ENCODE data around the gene GHRHR. TPM values are rescaled to one million over a fixed set of nuclear protein-coding genes. Genes with fewer than 3 reads are reported as not detected.

Gene GHRHR
- total RNA-seq, 1 experiment from 2014 or later, result not detected

DNA sequence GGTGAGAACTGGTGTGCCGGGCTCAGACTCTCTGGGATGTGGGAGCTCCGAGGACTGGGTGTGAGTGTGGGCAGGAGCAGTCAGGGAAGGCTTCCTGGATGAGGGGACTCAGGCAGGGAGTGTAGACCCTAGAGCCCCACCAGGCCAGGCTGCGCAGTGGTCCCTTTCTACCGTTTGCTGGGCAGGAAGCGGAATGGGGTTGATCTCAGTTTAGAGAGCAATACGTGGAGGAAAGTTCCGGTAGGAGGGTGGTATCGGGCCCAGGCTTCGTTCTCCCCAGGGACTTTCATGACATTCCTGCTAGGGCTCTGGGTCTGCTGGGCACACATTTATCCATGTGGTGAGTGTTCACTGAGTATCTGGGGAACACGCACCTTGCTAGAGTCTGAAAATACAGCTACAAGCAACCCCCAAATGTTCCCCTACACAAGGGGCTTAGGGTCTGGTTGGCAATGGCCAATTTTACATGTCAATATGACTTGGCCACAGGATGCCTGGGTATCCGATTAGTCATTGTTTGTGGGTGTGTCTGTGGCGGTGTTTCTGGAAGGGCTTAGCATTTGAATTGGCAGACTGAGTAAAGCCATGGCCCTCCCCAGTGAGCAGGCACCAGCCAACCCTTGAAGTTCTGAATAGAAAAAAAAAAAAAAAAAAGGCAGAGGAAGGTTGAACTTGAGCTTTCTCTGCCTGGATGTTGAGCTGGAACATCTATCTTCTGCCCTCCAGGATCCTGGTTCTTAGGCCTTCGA lies 20.8 kb downstream of the GHRHR start:
- peak; percentile 64 for DNase-seq (ENCODE audit: low read depth)

DNA sequence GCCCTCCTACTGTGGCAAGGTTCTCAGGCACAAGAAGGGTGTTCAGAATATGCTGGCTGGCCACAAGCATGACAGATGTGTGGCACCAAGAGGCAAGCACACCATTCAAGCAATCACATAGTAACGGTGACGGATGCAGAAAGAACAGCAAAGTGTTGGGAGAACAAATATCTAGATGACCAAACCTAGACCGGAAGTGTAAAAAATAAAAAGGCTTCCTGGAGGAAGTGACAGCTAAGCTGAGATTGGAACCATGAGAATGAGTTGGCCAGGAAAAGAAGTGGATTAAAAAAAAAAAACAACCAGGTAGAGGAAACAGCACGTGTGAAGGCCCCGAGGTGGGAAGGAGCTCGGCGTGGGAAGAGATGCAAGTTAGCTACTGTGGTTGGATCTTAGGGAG lies 22.0 kb downstream of the GHRHR start:
- DNase-seq (ENCODE audit: low read depth), result no peak

DNA sequence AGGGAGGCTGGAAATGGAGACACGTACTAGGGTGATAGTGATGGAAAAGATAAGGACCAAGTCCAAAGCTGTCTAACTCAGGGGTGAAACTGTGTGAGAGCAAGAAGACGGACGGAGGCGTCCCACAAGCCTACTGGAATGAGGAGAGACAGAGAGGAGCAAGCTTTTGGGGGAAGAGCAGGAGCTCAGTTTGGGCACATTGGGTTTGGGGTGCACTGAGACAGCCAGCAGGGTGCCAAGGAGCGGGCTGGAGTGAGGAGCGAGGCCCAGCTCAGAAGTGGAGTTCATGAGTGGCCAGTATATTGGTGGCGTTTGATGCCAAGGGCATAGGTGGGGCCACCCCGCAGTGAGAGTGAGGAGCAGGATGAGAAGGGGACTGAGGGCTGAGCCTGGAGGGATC lies 22.6 kb downstream of the GHRHR start:
- DNase-seq (ENCODE audit: low read depth), result no peak

DNA sequence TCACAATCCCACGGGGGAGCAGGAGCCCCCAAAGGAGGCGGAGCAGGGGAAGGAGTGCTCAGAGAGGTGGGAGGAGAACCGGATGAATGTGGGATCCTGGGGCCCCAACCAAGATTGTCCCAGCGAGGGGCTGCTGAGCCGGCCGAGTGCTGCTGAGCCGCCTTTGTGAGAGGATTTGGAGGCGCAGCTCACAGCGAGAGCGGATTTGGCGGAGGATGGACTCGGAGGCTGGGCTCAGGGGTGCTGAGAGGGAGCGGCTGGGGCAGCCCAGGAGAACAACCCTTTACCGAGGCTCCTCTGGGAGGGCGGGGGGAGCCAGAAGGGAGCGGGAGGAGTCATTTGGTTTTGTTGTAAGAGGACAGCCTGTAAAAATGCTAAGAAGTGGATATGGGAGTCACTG lies 23.0 kb downstream of the GHRHR start:
- no peak for DNase-seq (ENCODE audit: low read depth)

DNA sequence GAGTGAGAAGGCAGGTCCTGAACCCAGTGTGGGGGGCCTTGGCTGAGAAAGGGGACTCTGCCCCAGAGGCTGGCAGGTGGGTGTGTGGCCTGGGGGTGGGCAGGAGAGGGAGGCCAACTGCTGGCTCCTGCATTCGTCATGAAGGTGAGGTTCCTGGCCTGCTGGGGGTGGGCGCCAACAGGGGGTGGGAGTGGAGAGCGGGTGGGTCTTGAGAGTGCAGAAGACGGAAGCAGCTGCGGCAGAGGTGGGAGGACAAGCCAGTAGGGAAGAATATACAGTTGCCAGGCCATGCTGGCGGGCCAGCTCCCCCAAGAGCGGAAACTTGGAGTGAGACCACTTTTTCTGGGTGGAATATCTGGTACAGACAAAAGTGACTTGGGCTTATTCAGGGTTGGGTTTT lies 23.4 kb downstream of the GHRHR start:
- DNase-seq (ENCODE audit: low read depth), result no peak

DNA sequence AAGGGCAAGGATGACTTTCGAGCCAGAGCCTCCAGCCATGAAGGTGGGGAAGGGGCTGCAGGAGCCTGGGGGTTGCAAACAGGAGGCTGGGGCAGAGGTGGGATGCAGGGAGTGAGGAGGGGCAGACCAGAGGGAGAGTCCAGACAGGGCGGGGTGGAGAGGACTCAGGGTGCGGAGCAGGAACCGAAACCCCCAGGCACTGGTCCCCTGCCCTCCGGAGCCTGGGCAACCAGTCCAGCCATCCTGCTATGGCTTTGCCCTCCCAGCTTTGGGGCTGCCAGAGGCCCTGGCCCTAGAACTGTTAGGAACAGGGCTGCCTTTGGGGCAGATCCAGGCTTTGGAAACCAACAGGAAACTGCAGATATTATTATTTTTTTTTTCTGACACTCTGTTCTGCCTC lies 24.2 kb downstream of the GHRHR start:
- DNase-seq (ENCODE audit: low read depth), result no peak

DNA sequence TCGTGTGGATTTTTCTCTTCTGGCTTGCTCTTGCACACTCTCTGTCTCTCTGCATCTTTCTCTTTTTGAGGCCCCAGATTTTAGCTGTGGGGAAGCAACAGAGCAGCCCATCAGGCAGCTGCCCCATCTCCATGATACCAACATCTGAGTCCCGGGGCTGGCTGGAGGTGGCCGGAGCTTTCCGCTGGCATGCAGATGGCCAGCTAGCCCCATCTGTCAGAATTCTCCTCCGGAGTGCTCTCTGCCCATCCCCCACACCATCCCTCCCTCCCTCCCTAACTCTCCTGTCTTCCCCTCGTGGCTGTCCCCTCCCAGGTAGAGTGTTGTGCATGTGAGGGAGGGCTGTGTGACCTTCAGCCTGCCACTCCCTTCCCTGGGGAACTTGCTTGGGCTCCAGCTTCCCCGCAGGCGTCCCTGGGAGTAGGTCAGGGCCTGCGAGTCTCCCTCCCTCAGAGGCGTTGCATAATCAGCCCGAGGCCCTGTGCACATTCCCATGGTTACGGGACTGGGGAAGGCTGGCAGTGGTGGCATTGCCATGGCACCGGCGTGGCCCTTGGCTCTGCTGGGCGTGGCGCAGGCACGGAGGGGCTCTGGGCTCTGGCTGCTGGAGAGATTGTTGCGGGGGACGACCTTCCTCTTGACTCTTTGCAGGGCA lies 24.7 kb downstream of the GHRHR start:
- DNase-seq (ENCODE audit: low read depth), result peak; percentile 29

DNA sequence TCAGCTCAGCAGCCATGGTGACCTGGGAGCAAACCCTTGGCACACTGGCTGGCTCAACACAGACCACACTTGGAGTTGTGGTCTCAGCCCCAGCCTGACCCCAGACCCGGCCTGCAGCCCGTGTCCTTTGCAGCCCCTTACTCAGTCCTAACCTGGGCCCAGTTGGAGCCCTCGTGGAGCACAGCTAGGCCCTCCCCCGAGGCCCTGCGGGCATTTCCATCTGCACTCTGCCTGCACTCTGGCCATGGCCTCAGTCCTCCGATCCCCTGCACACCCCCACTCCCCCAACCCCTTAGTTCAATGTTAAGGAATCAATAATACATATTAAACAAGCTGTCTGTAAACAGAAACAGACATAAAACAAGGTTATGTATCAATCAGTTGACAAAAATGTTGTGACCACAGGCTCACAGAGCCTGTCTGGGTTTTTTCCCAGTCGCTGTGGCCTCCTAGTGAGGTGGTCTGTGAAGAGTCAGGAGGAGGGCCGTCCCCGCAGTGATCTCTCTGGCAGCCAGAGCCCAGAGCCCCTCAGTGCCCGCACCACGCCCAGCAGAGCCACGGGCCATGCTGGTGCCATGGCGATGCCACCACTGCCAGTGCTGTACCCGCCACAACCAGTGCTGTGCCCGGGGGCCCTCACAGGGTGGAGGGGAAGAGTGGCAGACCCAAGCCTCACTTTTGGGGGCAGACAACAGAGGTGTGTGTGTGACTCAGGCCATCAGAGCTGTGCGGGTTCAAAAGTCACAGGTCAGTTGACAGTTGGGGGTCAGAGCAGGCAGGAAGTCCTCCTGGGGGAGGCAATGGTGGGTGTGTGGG lies 25.5 kb downstream of the GHRHR start:
- no peak for DNase-seq (ENCODE audit: low read depth)

DNA sequence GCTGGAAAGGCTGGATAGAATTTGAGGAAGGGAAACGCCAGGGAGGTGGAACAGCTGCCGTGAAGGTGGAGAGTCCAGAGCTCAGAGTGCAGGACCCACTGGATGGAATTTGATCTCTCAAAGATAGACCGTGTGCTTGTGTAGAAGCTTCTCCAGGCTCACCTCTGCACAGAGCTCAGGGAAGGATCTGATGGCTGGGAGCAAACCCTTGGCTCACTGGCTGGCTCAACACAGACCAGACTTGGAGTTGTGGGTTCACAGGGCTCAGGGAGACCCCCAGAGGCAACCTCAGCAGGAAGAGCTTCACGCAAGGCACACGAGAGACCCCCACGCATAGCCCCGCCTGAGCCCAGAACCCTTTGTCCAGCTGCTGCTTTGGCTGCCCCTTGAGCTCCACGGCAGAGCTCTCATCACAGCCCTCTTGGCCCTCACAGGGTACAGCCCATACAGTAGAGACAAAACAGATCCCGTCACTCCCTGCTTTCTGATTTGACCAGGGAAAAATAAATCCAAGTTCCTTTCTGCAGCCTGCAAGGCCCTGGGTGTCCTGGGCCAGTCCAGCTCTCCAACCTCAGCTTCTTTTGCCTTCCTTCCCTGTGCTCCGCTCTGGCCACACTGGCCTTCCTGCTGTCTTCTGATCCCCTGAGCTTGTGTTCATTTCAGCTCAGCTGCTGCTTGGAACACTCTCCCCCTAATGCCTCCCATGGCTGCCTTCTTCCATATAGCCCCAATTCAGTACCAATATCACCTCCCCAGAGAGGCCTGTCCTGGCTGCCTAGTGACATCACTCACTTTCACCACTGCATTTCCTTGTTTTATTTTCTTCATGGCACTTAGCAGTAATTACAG lies 26.3 kb downstream of the GHRHR start:
- no peak for DNase-seq (ENCODE audit: low read depth)

DNA sequence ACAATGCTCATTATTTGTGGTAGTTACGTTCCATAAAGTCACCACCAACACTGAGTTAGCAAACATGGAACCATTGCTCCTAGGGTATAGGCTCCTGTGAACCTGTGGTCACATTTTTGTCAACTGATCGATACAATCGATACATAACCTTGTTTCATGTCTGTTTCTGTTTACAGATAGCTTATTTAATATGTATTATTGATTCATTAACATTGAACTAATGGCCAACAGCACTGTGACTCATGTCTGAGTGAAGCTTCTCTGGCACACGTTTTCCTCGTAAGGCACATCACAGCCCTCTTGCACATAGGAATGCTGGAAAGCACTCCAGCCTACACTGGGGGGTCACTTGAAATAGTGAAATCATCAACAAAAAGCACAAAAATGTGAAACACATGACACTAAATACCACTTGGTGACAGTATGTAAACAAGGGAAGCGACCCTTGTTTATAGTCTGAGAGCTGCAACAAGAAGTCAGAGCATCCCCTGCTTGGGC lies 27.0 kb downstream of the GHRHR start:
- DNase-seq (ENCODE audit: low read depth), result no peak

DNA sequence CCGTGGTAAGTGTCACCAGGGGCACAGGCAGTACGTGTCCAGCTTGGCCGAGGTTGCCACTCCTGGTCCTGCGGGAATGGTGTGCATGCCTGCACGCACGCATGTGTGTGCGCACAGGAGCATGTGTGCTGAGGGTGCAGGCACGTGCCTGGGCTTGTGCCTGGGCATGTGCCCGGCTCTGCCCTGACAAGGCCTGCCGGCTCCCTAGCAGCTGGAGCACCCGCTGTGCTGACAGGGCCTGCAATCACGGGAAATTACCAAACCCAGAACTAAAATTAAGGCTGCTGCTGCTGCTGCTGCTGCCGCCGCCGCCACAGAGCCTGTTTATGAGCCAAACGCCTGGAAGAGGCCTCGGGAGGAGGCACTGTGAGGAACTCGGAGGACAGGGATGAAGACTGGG lies 28.7 kb downstream of the GHRHR start:
- peak; percentile 24 for DNase-seq (ENCODE audit: low read depth)

DNA sequence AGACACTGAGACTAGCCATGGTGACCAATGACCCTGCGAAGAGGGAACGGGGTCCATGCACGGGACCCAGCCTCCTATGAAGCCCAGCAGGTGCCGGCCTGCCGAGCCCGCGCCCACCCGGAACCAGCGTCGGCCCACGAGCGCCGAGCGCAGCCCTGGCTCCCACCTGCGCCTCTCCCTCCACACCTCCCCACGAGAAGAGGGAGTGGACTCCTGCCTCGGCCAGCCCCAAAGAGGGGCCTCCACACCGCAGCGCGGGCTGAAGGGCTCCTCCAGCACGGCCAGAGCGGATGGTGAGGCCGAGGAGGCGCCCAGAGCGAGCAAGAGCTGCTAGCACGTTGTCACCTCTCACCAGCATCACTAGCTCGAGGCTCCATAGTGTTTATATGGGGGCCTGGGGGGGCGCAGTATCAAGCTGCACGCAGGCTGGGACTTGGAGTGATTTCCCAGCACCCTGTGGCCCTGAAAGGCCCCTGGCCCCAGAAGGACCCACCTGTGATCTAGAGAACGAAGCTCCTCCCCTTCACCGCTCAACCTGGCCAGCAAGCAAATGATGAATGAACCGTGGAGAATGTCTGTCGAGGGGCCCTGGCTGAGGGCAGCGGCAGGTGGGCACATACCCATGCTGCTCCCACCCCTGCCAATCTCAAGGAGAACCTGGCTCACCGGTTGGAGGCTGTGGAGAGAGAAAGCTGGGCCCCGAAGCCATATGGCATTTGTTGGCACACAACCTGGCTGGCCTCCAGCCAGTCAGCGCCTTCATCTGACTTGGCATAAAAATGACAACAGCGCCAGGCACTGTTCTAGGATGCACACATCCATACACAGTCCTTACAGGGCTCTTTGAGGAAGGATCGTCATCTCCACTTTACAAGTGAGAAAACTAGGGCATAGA lies 30.7 kb downstream of the GHRHR start:
- no peak for DNase-seq (ENCODE audit: low read depth)

DNA sequence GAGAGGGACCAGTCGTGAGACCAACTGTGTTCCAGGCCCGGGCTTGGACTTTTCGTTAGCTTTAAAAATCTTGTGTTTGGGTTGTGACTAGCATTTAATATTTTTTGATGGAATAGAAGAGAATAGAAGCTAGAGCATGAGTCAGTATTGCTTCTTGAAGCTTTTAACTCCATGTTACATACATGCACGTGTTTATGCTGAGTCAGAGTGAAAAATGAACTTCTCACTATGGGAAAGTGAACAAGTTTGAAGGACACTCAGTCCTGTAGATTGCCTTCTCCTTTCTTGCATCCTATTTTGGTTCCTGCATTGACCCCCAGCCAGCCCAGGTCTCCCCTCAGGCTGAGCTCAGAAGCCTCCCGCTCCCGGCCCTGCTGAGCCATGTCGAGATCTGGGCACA lies 31.8 kb downstream of the GHRHR start:
- DNase-seq (ENCODE audit: low read depth), result no peak

DNA sequence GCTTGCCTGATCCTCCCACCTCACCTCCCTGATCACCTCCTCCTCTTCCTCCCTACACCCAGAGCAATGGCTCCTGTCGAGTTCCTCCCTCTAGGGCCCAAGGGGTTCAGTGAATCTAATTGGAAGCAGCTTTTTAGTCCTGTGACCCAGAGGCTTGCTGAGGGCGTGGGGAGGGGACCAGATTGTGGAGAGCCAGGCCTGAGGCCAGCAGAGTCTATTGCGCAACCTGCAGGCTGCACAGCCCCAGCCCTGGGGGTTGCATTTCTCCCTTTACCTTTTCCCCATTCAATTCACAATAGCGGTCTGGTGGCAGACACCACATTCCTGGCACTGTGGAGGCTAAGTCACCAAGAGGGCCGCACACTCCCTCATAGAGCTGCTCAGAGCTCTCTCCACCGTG lies 32.5 kb downstream of the GHRHR start:
- DNase-seq (ENCODE audit: low read depth), result no peak

DNA sequence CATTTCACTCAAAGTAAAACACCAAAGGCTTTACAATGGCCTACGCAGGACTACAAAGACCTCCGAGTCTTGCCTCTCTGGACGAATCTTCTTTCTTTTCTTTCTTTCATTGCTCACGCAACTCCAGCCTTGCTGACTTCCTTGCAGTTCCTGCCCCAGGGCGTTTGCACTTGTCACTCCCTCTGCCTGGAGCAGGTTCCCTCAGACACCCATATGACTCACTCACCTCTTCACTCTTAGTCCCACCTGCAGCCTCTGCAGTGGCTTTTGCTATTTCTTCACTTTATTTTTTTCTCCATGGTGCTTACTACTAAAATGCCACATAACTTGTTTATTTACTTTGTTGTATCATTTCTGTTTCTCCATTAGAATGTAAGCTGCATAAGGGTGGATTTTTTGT lies 33.1 kb downstream of the GHRHR start:
- no peak for DNase-seq (ENCODE audit: low read depth)

DNA sequence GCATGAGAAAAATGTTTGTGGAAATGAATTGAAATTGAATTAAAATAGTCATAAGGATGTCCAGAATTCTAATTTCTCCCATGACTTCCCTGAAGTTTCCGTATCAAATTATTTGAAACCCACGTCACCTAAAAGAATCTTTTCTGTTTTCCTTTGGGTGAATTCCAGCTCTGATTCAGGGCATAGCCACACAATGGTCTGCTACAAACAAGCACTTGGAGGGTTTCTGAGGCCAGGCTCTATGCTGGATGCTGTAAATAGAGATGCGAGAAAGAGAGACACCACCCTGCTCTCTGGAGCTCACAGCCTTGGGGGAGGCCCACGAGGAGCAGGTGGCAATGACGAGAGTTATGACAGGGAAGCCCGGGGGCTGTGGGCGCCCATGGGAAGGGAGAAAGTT lies 33.6 kb downstream of the GHRHR start:
- no peak for DNase-seq (ENCODE audit: low read depth)

DNA sequence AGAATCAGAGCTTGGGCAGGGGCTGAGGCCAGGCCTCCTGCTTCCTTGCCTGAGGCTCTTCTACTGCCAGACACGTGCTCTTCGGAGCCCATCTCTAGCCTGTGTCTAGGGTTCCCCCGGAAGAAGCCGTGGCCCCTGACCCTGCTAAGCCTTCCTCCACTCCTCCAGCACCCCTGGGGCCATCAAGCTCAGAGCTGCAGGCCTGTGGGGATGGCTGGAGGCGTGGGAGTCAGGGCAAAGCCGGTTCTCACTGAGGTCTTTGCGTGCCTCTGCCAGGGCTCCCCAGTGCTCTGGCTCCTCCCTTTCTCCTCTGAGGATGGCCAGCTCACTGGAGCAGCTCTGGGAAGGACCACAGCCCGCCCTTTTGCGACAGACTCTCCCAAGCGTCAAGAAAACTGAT lies 34.4 kb downstream of the GHRHR start:
- no peak for DNase-seq (ENCODE audit: low read depth)

DNA sequence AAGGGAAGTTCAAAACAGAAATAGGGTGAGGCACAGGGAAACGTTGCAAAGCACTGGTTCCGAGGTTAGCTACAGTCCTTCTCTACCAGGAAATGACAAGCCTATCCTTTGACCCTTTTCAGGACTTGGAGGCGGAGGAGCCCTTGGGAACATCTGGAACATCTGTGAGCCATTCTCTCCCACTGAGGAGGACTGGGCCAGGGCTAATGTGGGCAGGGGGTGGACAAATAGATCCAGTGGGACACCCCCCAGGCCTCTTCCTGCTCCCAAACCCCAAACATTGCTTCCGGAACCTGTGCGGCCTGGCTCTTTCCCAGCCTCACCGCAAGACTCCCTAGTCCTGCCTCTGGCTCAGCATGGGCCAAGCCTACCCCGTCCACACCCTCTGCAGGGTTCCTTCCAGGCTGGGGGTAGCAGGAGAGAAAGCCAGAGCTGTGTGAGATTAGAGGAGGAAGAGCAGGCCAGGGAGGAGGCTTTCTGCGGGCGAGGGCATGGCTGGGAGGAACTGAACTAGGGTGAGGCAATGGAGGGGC lies 36.5 kb downstream of the GHRHR start:
- no peak for DNase-seq (ENCODE audit: low read depth)

DNA sequence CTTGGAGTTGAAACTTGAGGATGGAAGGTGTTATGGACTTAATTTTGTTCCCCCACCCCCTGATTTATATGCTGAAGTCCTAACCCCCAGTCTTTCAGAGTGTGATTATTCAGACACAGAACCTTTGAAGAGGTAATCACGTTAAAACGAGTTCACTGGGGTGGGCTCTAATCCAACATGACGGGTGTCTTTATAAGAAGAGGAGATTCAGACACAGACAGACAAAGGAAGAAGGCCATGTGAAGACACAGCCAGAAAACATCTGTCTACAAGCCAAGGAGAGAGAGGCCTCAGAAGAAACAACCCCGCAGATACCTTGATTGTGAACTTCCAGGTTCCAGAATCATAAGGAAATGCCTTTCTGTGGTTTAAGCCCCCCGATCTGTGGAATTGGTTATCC lies 37.0 kb downstream of the GHRHR start:
- no peak for DNase-seq (ENCODE audit: low read depth)

DNA sequence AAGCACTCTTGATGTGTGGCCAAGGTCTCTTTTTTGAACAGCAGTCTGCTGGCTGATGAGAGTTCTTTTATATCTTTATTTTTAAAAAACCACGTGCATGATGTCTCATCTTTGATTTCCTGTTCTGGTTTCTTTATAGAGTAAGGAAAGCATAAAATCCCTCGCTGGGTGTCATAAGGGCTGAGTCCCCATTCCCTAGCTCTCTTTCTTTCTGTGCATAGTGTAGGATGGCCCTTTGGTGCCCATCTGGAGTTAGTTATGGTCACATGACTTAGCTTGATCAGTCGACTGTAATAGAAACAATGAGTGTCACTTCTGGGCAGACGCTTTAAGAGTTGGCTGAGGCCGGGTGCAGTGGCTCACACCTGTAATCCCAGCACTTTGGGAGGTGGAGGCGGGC lies 38.5 kb downstream of the GHRHR start:
- DNase-seq (ENCODE audit: low read depth), result no peak

All from LHCN-M2 (cell line).